ENCODE measurements around the gene VAV2. TPM values are rescaled to one million over a fixed set of nuclear protein-coding genes. Genes with fewer than 3 reads are reported as not detected.

The VAV2 gene
- total and polyA plus RNA-seq, 2 experiments from 2014 or later = 8.1 to 28.9 TPM

GRCh38 chr9:133891741-133892140 lies 100.4 kb downstream of the VAV2 start:
- Histone ChIP-seq H3K27me3 (ENCODE audit: insufficient read depth) (no peaks in the 10 kb centered on the region), H3K27ac (ENCODE audit: low read depth) (no peak overlapping the region), H3K79me2 (replicated peaks; ENCODE audit: insufficient read depth) (peaks cover 31% of the 10 kb centered on the region), H3K4me1 (ENCODE audit: insufficient read depth) (no peaks in the 10 kb centered on the region), H3K9me2 (ENCODE audit: insufficient read depth) (no peaks in the 10 kb centered on the region), H2AFZ (no peak overlapping the region), H3K4me3 (no peak overlapping the region), H3K4me2 (no peak overlapping the region), H3K36me3 (ENCODE audit: insufficient read depth) (no peaks in the 10 kb centered on the region), H4K20me1 (replicated peaks; ENCODE audit: insufficient read depth) (no peaks in the 10 kb centered on the region), H3F3A (replicated peaks; ENCODE audit: low read depth) (no peaks in the 10 kb centered on the region)
- Mint-ChIP-seq H3K27me3 (ENCODE audit: insufficient read depth, low read depth, poor library complexity) (peaks cover 16% of the 10 kb centered on the region), H3K9me3 (no peaks in the 10 kb centered on the region), H3K36me3 (ENCODE audit: low read depth) (peaks cover 2% of the 10 kb centered on the region; the same call in 1 of the 3 replicates), H3K4me1 (peaks cover 47% of the 10 kb centered on the region), H3K4me3 (no peak overlapping the region), H3K27ac (no peak overlapping the region)
- ATAC-seq (no peak), DNase-seq (ENCODE audit: low spot score) (no peak)
- TF ChIP-seq CREB1 (CRISPR knock-in tag; IDR thresholded peaks at IDR 0.05; ENCODE audit: low read depth) = no peak
- no peak for TF ChIP-seq ZNF331 (CRISPR knock-in tag; IDR thresholded peaks at IDR 0.05; ENCODE audit: low read depth)
- TF ChIP-seq EZH2 (IDR thresholded peaks at IDR 0.05; ENCODE audit: low read depth, unreplicated experiment) = no peak
- no peak for TF ChIP-seq JUNB (IDR thresholded peaks at IDR 0.05; ENCODE audit: unreplicated experiment)
- TF ChIP-seq, protein P1, sequence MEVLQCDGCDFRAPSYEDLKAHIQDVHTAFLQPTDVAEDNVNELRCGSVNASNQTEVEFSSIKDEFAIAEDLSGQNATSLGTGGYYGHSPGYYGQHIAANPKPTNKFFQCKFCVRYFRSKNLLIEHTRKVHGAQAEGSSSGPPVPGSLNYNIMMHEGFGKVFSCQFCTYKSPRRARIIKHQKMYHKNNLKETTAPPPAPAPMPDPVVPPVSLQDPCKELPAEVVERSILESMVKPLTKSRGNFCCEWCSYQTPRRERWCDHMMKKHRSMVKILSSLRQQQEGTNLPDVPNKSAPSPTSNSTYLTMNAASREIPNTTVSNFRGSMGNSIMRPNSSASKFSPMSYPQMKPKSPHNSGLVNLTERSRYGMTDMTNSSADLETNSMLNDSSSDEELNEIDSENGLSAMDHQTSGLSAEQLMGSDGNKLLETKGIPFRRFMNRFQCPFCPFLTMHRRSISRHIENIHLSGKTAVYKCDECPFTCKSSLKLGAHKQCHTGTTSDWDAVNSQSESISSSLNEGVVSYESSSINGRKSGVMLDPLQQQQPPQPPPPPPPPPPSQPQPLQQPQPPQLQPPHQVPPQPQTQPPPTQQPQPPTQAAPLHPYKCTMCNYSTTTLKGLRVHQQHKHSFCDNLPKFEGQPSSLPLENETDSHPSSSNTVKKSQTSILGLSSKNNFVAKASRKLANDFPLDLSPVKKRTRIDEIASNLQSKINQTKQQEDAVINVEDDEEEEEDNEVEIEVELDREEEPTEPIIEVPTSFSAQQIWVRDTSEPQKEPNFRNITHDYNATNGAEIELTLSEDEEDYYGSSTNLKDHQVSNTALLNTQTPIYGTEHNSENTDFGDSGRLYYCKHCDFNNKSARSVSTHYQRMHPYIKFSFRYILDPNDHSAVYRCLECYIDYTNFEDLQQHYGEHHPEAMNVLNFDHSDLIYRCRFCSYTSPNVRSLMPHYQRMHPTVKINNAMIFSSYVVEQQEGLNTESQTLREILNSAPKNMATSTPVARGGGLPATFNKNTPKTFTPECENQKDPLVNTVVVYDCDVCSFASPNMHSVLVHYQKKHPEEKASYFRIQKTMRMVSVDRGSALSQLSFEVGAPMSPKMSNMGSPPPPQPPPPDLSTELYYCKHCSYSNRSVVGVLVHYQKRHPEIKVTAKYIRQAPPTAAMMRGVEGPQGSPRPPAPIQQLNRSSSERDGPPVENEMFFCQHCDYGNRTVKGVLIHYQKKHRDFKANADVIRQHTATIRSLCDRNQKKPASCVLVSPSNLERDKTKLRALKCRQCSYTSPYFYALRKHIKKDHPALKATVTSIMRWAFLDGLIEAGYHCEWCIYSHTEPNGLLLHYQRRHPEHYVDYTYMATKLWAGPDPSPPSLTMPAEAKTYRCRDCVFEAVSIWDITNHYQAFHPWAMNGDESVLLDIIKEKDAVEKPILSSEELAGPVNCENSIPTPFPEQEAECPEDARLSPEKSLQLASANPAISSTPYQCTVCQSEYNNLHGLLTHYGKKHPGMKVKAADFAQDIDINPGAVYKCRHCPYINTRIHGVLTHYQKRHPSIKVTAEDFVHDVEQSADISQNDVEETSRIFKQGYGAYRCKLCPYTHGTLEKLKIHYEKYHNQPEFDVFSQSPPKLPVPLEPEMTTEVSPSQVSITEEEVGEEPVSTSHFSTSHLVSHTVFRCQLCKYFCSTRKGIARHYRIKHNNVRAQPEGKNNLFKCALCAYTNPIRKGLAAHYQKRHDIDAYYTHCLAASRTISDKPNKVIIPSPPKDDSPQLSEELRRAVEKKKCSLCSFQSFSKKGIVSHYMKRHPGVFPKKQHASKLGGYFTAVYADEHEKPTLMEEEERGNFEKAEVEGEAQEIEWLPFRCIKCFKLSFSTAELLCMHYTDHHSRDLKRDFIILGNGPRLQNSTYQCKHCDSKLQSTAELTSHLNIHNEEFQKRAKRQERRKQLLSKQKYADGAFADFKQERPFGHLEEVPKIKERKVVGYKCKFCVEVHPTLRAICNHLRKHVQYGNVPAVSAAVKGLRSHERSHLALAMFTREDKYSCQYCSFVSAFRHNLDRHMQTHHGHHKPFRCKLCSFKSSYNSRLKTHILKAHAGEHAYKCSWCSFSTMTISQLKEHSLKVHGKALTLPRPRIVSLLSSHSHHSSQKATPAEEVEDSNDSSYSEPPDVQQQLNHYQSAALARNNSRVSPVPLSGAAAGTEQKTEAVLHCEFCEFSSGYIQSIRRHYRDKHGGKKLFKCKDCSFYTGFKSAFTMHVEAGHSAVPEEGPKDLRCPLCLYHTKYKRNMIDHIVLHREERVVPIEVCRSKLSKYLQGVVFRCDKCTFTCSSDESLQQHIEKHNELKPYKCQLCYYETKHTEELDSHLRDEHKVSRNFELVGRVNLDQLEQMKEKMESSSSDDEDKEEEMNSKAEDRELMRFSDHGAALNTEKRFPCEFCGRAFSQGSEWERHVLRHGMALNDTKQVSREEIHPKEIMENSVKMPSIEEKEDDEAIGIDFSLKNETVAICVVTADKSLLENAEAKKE (CRISPR knock-in tag; IDR thresholded peaks at IDR 0.05) = no peak
- no peak for TF ChIP-seq STAT1 (IDR thresholded peaks at IDR 0.05; ENCODE audit: unreplicated experiment)
- TF ChIP-seq NANOG (IDR thresholded peaks at IDR 0.05; ENCODE audit: borderline replicate concordance) = no peak
- TF ChIP-seq POLR2AphosphoS5 (IDR thresholded peaks at IDR 0.05; ENCODE audit: low read depth) = no peak
- TF ChIP-seq, protein P2, sequence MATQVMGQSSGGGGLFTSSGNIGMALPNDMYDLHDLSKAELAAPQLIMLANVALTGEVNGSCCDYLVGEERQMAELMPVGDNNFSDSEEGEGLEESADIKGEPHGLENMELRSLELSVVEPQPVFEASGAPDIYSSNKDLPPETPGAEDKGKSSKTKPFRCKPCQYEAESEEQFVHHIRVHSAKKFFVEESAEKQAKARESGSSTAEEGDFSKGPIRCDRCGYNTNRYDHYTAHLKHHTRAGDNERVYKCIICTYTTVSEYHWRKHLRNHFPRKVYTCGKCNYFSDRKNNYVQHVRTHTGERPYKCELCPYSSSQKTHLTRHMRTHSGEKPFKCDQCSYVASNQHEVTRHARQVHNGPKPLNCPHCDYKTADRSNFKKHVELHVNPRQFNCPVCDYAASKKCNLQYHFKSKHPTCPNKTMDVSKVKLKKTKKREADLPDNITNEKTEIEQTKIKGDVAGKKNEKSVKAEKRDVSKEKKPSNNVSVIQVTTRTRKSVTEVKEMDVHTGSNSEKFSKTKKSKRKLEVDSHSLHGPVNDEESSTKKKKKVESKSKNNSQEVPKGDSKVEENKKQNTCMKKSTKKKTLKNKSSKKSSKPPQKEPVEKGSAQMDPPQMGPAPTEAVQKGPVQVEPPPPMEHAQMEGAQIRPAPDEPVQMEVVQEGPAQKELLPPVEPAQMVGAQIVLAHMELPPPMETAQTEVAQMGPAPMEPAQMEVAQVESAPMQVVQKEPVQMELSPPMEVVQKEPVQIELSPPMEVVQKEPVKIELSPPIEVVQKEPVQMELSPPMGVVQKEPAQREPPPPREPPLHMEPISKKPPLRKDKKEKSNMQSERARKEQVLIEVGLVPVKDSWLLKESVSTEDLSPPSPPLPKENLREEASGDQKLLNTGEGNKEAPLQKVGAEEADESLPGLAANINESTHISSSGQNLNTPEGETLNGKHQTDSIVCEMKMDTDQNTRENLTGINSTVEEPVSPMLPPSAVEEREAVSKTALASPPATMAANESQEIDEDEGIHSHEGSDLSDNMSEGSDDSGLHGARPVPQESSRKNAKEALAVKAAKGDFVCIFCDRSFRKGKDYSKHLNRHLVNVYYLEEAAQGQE (IDR thresholded peaks at IDR 0.05; ENCODE audit: unreplicated experiment) = no peak
- no peak for TF ChIP-seq EZH2phosphoT487 (IDR thresholded peaks at IDR 0.05; ENCODE audit: unreplicated experiment)

All from GM23338 (cell line).